ENCODE data around the gene D2HGDH.

The D2HGDH gene

DNA sequence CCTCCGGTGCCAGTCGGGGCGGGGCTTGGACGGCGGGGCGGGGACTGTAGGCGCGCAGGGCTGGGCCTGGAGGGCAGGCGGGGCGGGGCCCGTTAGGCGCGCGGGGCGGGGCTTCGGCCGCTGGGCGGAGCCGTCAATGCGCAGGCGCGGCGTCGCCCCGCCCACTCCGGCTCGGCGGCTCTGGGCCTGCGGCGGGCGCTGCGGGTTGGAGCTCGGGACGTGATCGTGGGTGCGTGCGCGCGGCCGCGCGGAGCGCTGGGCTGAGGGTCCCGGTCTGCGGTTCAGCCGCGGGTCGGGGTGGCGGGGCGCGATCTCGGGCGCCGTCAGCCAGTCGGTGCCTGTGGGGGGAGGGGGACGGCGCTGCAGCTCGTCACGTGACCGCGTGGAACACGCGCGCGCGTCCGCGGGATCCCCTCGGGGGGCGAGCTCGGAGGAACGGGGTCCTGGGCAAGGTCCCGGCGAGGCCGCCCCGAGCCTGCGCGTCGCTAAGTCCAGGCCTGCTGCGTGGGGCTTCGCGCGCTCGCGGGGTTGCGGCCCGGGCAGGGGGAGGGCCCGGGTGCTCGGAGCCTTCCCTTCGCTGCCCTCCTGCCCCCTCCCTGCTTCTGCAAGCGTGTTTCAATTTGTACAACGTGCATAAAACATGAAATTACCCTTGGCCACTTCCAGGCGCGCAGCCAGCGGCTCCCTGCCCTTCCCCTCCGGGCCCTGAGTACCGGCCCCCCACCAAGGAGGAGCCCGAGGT, at the start of gene D2HGDH:
D2HGDH (plus strand) TSS at position 164 of the 742 bp plus-strand sequence. CDS start 595 bp downstream, outside the sequence.
- in situ Hi-C loops (cut with MboI; ENCODE audit: low sequenced_read_pairs), result no loop called here

GRCh38 chr2:241686324-241686649, 48.1 kb upstream of the D2HGDH start:
- in situ Hi-C loops (cut with MboI; ENCODE audit: low sequenced_read_pairs), result no loop called here

DNA sequence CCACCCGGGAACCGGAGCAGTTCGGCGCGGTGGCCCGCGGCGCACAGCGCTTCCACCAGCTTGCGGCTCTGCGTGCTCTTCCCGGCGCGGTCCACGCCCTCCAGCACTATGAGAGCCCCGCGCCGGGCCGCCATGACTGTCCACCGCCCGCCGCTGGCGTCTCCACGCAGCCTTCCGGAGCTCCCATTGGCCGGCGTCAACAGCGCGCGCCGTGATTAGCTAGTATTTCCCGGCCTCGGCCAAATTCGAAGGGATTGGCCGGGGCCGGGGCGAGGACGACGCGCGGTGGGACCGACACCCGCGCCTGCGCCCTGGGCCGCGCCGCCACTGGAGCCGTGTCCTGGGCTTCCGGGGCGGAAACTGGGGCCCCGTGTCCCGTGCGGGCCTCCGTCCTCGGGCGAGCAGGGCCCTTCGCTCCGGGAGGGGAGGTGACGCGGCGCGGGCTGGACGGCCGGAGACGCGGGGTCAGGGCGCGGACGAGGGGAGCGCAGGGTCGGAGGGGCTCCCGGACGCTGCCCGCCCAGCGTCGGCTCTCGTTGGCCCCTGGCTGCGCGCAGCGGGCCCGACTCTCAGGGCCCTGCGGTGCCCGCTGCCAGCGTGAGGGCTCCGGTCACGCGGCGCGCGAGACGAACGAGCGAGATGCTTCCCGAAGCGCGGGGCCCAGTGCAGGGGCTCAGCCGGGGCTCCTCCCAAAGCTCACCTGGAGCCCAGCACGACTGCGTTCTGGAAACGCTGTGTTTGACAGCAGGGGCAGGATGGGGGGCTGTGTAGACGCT, 47.6 kb upstream of the D2HGDH start, which contains the start of gene DTYMK:
DTYMK (minus strand) TSS at position 166 of the 776 bp plus-strand sequence; CDS start at position 134, 32 bp downstream.
- in situ Hi-C loops (cut with MboI; ENCODE audit: low sequenced_read_pairs), result no loop called here

- in situ Hi-C loops (cut with MboI; ENCODE audit: low sequenced_read_pairs), result no loop called here
These were observed 45.1 kb upstream of the D2HGDH start for GRCh38 chr2:241689306-241689705.

DNA sequence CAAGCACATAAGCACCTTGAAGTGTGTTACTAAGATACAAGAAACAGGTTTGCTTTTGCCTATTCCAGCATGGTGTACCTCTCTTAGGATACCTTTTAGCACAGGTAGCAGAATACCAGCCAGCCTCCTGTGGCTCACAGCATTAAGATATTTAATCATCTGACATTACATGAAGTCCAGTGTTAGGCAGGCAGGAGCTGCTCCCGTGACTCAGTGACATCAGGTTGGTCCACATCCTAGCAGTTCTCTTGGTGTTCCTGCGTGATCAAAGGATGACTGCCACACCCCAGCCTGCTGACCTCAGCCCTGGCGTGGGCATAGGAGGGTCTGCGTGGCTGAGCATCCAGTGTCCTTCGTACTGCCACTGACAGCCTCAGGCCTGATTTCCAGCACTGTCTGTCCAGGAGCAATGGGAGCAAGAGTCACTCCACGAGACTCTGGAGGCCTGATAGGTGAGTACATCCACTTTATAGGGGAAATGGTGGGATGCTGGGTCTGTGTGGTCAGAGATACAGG, 44.2 kb upstream of the D2HGDH start:
- in situ Hi-C loops (cut with MboI; ENCODE audit: low sequenced_read_pairs), result no loop called here

GRCh38 chr2:241692448-241692847, 42.0 kb upstream of the D2HGDH start:
- in situ Hi-C loops (cut with MboI; ENCODE audit: low sequenced_read_pairs), result no loop called here

GRCh38 chr2:241695651-241696050, 38.8 kb upstream of the D2HGDH start:
- in situ Hi-C loops (cut with MboI; ENCODE audit: low sequenced_read_pairs), result no loop called here

DNA sequence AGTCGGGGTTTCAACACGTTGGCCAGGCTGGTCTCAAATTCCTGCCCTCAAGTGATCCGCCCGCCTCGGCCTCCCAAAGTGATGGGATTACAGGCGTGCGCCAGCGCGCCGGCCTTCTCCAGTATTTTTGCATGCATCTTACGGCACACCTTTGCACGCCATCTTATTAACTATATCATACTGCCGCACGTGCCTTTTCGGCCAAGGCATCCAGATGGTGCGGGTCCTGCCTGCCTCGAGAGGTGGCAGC, 33.4 kb upstream of the D2HGDH start:
- in situ Hi-C loops (cut with MboI; ENCODE audit: low sequenced_read_pairs), result no loop called here

- in situ Hi-C loops (cut with MboI; ENCODE audit: low sequenced_read_pairs), result no loop called here
These were observed 32.9 kb upstream of the D2HGDH start, which contains the start of gene ING5 for GRCh38 chr2:241701399-241702154. ING5 (plus strand) TSS chr2:241702039; CDS start chr2:241702066, 27 bp downstream.

- in situ Hi-C loops (cut with MboI; ENCODE audit: low sequenced_read_pairs), result no loop called here
These were observed 32.0 kb upstream of the D2HGDH start for GRCh38 chr2:241702155-241703031.

DNA sequence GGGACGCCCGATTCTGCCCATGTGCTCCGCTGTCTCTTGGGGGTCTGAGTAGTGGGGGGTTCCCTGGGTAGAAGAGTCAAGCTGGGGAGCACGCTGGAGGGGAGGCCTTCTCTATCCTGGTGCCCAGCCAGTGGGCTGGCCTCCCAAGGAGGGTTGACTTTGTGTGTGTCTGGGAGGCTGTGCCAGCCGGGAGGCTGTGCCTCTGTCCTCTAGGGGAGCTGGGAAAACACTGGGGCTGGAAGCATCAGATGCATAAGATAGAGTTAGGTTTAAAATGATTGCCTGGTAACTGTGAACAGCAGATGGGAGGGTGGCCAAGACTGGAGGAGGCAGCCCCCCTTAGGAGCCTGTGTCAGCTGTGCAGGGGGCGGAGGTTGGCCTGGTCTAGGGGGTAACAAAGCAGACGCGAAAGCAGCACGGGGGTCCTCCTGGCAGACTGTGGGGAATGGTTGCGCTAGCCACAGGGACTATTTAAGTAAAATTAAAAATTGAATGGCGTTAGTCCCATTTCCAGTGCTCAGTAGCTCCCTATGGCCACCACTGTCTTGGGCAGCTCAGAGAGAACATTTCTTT, 31.3 kb upstream of the D2HGDH start:
- in situ Hi-C loops (cut with MboI; ENCODE audit: low sequenced_read_pairs), result no loop called here

GRCh38 chr2:241706537-241706936, 27.9 kb upstream of the D2HGDH start:
- in situ Hi-C loops (cut with MboI; ENCODE audit: low sequenced_read_pairs), result no loop called here

- in situ Hi-C loops (cut with MboI; ENCODE audit: low sequenced_read_pairs), result no loop called here
These were observed 25.6 kb upstream of the D2HGDH start for GRCh38 chr2:241708879-241709278.

GRCh38 chr2:241719093-241719492, 15.3 kb upstream of the D2HGDH start:
- in situ Hi-C loops (cut with MboI; ENCODE audit: low sequenced_read_pairs), result no loop called here

GRCh38 chr2:241720099-241720498, 14.3 kb upstream of the D2HGDH start:
- in situ Hi-C loops (cut with MboI; ENCODE audit: low sequenced_read_pairs), result no loop called here

- in situ Hi-C loops (cut with MboI; ENCODE audit: low sequenced_read_pairs), result no loop called here
These were observed 13.9 kb upstream of the D2HGDH start for GRCh38 chr2:241720560-241720959.

- in situ Hi-C loops (cut with MboI; ENCODE audit: low sequenced_read_pairs), result no loop called here
These were observed 12.6 kb upstream of the D2HGDH start for GRCh38 chr2:241721852-241722251.

DNA sequence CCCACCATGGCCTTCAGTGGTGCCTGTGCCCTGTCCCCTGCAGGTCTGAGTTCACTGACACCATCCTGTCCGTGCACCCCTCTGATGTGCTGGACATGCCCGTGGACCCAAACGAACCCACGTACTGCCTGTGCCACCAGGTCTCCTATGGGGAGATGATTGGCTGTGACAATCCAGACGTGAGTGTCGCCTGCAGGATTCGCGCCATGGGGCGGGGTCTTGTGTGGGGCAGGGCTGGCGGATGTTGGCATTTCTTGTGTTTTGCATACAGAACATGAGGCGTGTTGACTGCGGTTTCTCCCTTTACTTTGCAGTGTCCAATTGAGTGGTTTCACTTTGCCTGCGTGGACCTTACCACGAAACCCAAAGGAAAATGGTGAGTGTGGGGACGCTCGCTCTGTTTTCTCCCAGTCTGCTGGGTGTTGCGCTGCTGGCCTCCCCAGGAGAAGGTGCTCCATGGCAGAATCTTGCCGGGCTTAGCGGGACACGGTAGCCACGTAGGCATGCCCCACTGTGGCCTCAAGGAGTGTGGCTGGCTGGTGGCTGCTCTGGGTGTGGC, 11.5 kb upstream of the D2HGDH start:
- in situ Hi-C loops (cut with MboI; ENCODE audit: low sequenced_read_pairs), result no loop called here

DNA sequence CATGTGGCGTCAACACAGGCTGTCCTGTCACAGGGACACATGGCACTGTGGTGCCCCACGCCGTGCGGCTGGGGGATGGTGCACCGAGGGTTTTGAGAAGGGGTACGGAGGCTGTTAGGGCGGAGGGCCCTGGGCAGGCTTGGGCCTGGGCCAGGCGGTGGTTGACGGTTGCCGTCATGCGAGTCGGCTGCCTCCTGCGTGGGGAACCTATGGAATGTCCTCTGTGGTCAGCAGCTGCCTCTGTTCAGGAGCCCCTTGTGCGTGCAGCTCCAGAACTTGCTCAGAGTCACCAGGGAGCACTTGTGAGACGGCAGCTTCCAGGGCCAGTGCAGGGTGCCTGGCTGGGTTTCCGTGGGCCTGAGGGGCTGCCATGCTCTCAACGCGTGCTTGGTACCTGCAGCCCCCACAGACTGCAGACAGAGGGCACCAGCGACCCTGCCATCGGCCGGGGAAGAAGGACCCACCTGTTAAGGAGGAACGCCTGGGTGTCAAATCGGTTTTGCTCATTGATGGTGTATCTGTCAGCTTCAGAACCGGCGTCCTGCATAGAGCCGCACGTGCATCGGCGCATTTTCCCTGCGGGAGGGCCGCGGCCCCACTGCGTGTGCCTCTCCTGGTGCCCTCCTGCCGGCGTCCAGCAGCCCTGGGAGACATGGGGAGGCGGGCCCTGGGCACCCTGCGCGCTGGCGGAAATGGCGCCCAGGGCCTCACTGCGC, 10.0 kb upstream of the D2HGDH start:
- in situ Hi-C loops (cut with MboI; ENCODE audit: low sequenced_read_pairs), result no loop called here

All from hTERT RPE-1 (cell line).